Ovary (tissue), 3 donors: ENCODE measurements around the gene STK38.

Source experiments
- EP300 ChIP-seq: sonication (generic); formaldehyde crosslinking; IDR thresholded peaks from one replicate; pipeline ENCODE4 v1.6.1; 2017; ENCODE audit warnings: antibody characterized with exemption
- POLR2A ChIP-seq: fragments of 450-650 bp; IDR thresholded peaks from one replicate; pipeline ENCODE4 v1.6.1; 2017; ENCODE audit warnings: antibody characterized with exemption, mild to moderate bottlenecking, moderate library complexity
- TF ChIP-seq, protein P1 (sequence below), 3 donors: fragments of 450-650 bp in 2 of 3; fragments of 200-600 bp in 1 of 3; IDR thresholded peaks; one replicate each; pipeline versions ENCODE4 v1.5.1 to v1.8.0; 2016 to 2022; ENCODE audit warnings: antibody characterized with exemption in 3 of 3, mild to moderate bottlenecking in 1 of 3
- donor health status: DM: no; HTN: no; CAD: no.

DNA sequence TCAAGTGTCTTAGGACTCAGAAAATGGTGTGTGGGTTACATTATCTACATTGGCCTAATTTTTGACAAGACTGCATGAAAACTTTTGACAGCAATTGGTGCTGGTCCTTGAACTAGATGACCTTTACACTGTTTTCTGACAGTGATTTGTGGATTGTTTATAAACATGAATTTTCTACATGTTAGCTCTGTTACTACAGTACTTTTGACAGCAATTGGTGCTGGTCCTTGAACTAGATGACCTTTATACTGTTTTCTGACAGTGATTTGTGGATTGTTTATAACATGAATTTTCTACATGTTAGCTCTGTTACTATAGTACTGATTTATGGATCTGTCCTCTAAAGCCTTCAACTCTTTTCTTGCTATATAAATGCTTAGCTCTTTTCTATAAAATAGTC, 87.8 kb downstream of the STK38 start:
- TF ChIP-seq, protein P1, sequence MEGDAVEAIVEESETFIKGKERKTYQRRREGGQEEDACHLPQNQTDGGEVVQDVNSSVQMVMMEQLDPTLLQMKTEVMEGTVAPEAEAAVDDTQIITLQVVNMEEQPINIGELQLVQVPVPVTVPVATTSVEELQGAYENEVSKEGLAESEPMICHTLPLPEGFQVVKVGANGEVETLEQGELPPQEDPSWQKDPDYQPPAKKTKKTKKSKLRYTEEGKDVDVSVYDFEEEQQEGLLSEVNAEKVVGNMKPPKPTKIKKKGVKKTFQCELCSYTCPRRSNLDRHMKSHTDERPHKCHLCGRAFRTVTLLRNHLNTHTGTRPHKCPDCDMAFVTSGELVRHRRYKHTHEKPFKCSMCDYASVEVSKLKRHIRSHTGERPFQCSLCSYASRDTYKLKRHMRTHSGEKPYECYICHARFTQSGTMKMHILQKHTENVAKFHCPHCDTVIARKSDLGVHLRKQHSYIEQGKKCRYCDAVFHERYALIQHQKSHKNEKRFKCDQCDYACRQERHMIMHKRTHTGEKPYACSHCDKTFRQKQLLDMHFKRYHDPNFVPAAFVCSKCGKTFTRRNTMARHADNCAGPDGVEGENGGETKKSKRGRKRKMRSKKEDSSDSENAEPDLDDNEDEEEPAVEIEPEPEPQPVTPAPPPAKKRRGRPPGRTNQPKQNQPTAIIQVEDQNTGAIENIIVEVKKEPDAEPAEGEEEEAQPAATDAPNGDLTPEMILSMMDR (IDR thresholded peaks at IDR 0.05), result no peak
- TF ChIP-seq POLR2A, result no peak
- TF ChIP-seq EP300, result no peak
